NB4 (cell line): Measurements from ENCODE around the gene CCDC194.

Source experiments
- CTCF ChIP-seq: IDR thresholded peaks from one replicate; pipeline ENCODE4 v1.5.1; 2012; ENCODE audit warnings: low read depth, low read length
- MYC ChIP-seq: IDR thresholded peaks from 2 replicates; pipeline ENCODE4 v1.6.1; 2011; ENCODE audit warnings: low read depth, low read length
- POLR2A ChIP-seq: IDR thresholded peaks from 2 replicates; pipeline ENCODE4 v1.6.1; 2011; ENCODE audit warnings: mild to moderate bottlenecking; ENCODE audit not compliant: insufficient read length; ENCODE audit errors: extremely low read depth
- TF ChIP-seq, protein P1 (sequence below): IDR thresholded peaks from 2 replicates; pipeline ENCODE4 v1.6.1; 2011; ENCODE audit warnings: low read depth, low read length

DNA sequence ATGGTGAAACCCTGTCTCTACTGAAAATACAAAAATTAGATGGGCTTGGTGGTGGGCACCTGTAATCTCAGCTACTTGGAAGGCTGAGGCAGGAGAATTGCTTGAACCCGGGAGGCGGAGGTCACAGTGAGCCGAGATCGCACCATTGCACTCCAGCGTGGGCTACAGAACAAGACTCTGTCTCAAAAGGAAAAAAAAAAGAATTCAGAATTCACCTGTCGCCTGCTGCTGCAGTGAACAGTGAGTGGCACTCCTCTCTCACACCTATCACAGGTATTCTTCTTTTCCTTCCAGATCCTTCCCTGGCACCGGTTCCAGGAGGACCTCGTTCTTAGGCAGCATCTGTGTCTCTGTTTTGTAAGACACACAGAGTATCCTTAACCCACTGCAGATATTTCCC is 20.1 kb upstream of the CCDC194 start:
- TF ChIP-seq, protein P1, sequence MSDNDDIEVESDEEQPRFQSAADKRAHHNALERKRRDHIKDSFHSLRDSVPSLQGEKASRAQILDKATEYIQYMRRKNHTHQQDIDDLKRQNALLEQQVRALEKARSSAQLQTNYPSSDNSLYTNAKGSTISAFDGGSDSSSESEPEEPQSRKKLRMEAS, result no peak
- TF ChIP-seq CTCF, result no peak
- no peak for TF ChIP-seq POLR2A
- TF ChIP-seq MYC, result no peak
